Tibial artery (tissue), 4 donors: ENCODE data around the gene SORBS2.

ENCODE experiments used
- DNase-seq, 2 donors: peaks; one replicate each; pipeline ENCODE4 v3.0.0-alpha.2; 2019
- H3K27ac ChIP-seq, 2 donors: fragments of 200-600 bp; sonication (generic) in 1 of 2; 1 replicate in 1 of 2; 2 replicates in 1 of 2; pipeline ENCODE4 v1.5.1; 2018 to 2019; ENCODE audit warnings: mild to moderate bottlenecking in 1 of 2
- H3K27me3 ChIP-seq, 2 donors: fragments of 200-600 bp; sonication (generic) in 1 of 2; one replicate each; pipeline versions ENCODE4 v1.5.1 to v1.6.0; 2016 to 2019
- H3K36me3 ChIP-seq, 3 donors: fragments of 200-600 bp; sonication (generic) in 2 of 3; one replicate each; pipeline ENCODE4 v1.5.1; 2016 to 2019; ENCODE audit warnings: mild to moderate bottlenecking in 2 of 3
- H3K4me1 ChIP-seq, 4 donors: fragments of 200-600 bp; sonication (generic) in 2 of 4; 1 replicate in 3 of 4; 2 replicates in 1 of 4; pipeline ENCODE4 v1.5.1; 2016 to 2019
- H3K4me3 ChIP-seq, 2 donors: fragments of 200-600 bp; sonication (generic) in 1 of 2; 1 replicate in 1 of 2; 2 replicates in 1 of 2; pipeline ENCODE4 v1.5.1; 2018 to 2019; ENCODE audit warnings: mild to moderate bottlenecking in 2 of 2
- H3K9me3 ChIP-seq, 3 donors: fragments of 200-600 bp; sonication (generic) in 1 of 3; one replicate each; pipeline ENCODE4 v1.5.1; 2016 to 2019
- CTCF ChIP-seq, 2 experiments: fragments of 200-600 bp in 1 of 2; fragments of 450-650 bp in 1 of 2; IDR thresholded peaks; one replicate each; pipeline ENCODE4 v1.5.1; 2017 to 2019; ENCODE audit warnings: antibody characterized with exemption in 2 of 2, mild to moderate bottlenecking in 1 of 2, moderate library complexity in 1 of 2
- intact Hi-C: fragments of 100-400 bp; cut with DNase I; formaldehyde crosslinking; loops from one replicate; pipeline ENCODE4 v1.15.0; 2023; ENCODE audit warnings: low total_unique reads

Gene SORBS2

GRCh38 chr4:185849664-185850550 is 37.9 kb upstream of the SORBS2 start:
- Histone ChIP-seq H3K4me1 (peaks cover 0 to 15% (median 2%) of the 10 kb centered on the region in 4 donors), H3K27ac (peak overlapping the region in 1 of 2 donors; percentile 54), H3K27me3 (no peaks in the 10 kb centered on the region), H3K9me3 (no peaks in the 10 kb centered on the region), H3K36me3 (no peaks in the 10 kb centered on the region), H3K4me3 (no peak overlapping the region)
- peak; percentile 50 to 69 for DNase-seq
- intact Hi-C loops = no loop called here
- no peak for TF ChIP-seq CTCF (IDR thresholded peaks at IDR 0.05)

GRCh38 chr4:185847352-185848097 is 35.5 kb upstream of the SORBS2 start:
- TF ChIP-seq CTCF (IDR thresholded peaks at IDR 0.05) = no peak
- peak overlapping the region; percentile 29 to 61 for H3K27ac ChIP-seq
- no peaks in the 10 kb centered on the region for H3K36me3 ChIP-seq
- peaks cover 0 to 15% (median 2%) of the 10 kb centered on the region in 4 donors for H3K4me1 ChIP-seq
- H3K9me3 ChIP-seq = no peaks in the 10 kb centered on the region
- no peak for DNase-seq
- H3K4me3 ChIP-seq = peak overlapping the region in 1 of 2 donors; percentile 15
- H3K27me3 ChIP-seq = no peaks in the 10 kb centered on the region
- intact Hi-C loops = no loop called here

- no peak for TF ChIP-seq CTCF (IDR thresholded peaks at IDR 0.05)
- intact Hi-C loops = no loop called here
- no peaks in the 10 kb centered on the region for H3K36me3 ChIP-seq
- H3K27me3 ChIP-seq = no peaks in the 10 kb centered on the region
- peaks cover 0 to 15% (median 2%) of the 10 kb centered on the region in 4 donors for H3K4me1 ChIP-seq
- DNase-seq = no peak
- H3K9me3 ChIP-seq = no peaks in the 10 kb centered on the region
- H3K27ac ChIP-seq = peak overlapping the region; percentile 29 to 61
- no peak overlapping the region for H3K4me3 ChIP-seq
Observed at GRCh38 chr4:185846505-185847150, 34.6 kb upstream of the SORBS2 start.

GRCh38 chr4:185845966-185846365 is 34.0 kb upstream of the SORBS2 start:
- intact Hi-C loops = no loop called here
- peaks cover 0 to 15% (median 2%) of the 10 kb centered on the region in 4 donors for H3K4me1 ChIP-seq
- H3K27ac ChIP-seq = peak overlapping the region in 1 of 2 donors; percentile 61

More at GRCh38 chr4:185845966-185846365, 34.0 kb upstream of the SORBS2 start:
- TF ChIP-seq CTCF (IDR thresholded peaks at IDR 0.05) = no peak
- Histone ChIP-seq H3K4me3 (no peak overlapping the region), H3K27me3 (no peaks in the 10 kb centered on the region), H3K9me3 (no peaks in the 10 kb centered on the region), H3K36me3 (no peaks in the 10 kb centered on the region)
- DNase-seq = no peak
